ENCODE results near the gene PVALEF. TPM values are rescaled to one million over a fixed set of nuclear protein-coding genes. Genes with fewer than 3 reads are reported as not detected.

Gene PVALEF
- polyA plus RNA-seq, 10 donors = 0.13 to 0.86 (median 0.43) TPM

GRCh38 chr17:81161536-81161935 is 3.8 kb upstream of the PVALEF start:
- DNase-seq = no peak

GRCh38 chr17:81161972-81162371 is 3.3 kb upstream of the PVALEF start:
- no peak for DNase-seq

GRCh38 chr17:81162491-81162890 is 2.8 kb upstream of the PVALEF start:
- DNase-seq = no peak

GRCh38 chr17:81163051-81163695 is 2.1 kb upstream of the PVALEF start:
- DNase-seq = no peak

- DNase-seq = no peak
Observed at GRCh38 chr17:81163703-81164370, 1.5 kb upstream of the PVALEF start.

GRCh38 chr17:81164371-81165245 is 699 bp upstream of the PVALEF start:
- DNase-seq = peak in 2 of 3 donors; percentile 55 to 76

- no peak for DNase-seq
Observed at GRCh38 chr17:81166033-81166492, 756 bp downstream of the PVALEF start, which contains the start of gene AATK. TSS of gene AATK (minus strand) at chr17:81166221. CDS start at chr17:81165992, 229 bp downstream.

- DNase-seq = no peak
Observed at GRCh38 chr17:81167194-81167524, 1.9 kb downstream of the PVALEF start.

- no peak for DNase-seq
Observed at GRCh38 chr17:81167638-81168037, 2.3 kb downstream of the PVALEF start.

GRCh38 chr17:81169870-81170309 is 4.6 kb downstream of the PVALEF start:
- no peak for DNase-seq

- peak in 1 of 3 donors; percentile 61 for DNase-seq
Observed at GRCh38 chr17:81170727-81171494, 5.6 kb downstream of the PVALEF start.

- no peak for DNase-seq
Observed at GRCh38 chr17:81171941-81172340, 6.6 kb downstream of the PVALEF start.

GRCh38 chr17:81173052-81173761 is 7.9 kb downstream of the PVALEF start:
- DNase-seq = no peak

GRCh38 chr17:81173762-81174155 is 8.5 kb downstream of the PVALEF start:
- peak in 1 of 3 donors; percentile 58 for DNase-seq

- no peak for DNase-seq
Observed at GRCh38 chr17:81176666-81177065, 11.4 kb downstream of the PVALEF start.

GRCh38 chr17:81178136-81179091 is 13.1 kb downstream of the PVALEF start:
- DNase-seq = no peak

- DNase-seq = no peak
Observed at GRCh38 chr17:81179220-81179619, 13.9 kb downstream of the PVALEF start.

- peak in 1 of 3 donors; percentile 65 for DNase-seq
Observed at GRCh38 chr17:81179861-81180260, 14.6 kb downstream of the PVALEF start.
